ENCODE measurements around the gene ZNF451. TPM values are rescaled to one million over a fixed set of nuclear protein-coding genes. Genes with fewer than 3 reads are reported as not detected.

Gene ZNF451
- total RNA-seq, 1 donor = 65.1 TPM

DNA sequence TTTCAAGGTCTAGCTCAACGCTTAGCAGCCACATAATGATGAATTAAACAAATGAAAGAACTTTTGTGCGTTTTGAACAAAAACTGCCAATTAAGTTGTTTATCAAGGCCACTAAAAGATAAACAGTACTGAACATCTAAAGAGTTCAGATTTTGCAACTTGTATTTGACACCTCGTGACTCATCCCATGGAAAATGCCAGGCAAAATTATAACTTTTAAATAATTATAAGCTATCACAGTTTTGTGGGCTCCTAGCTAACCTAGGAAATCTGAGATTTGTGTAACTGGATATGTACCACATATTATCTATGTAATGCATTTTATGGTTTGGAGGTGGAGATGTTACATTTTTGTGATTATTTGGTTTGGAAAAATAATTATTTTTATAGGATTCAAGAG lies 72.5 kb downstream of the ZNF451 start:
- no peak overlapping the region for H3K4me2 ChIP-seq (ENCODE audit: insufficient read depth, low read length)
- DNase-seq (ENCODE audit: insufficient read length, low spot score, missing footprints) = no peak
- H3K79me2 ChIP-seq (ENCODE audit: insufficient read depth, low read length) = no peaks in the 10 kb centered on the region
- H3K4me3 ChIP-seq (ENCODE audit: insufficient read depth, low read length) = no peak overlapping the region
- H3K36me3 ChIP-seq (ENCODE audit: insufficient read depth, low read length) = peaks cover 30% of the 10 kb centered on the region
- H3K27ac ChIP-seq (ENCODE audit: low read depth, low read length) = no peak overlapping the region
- H3K9me3 ChIP-seq (ENCODE audit: low read depth, low read length) = no peaks in the 10 kb centered on the region
- TF ChIP-seq, protein P1, sequence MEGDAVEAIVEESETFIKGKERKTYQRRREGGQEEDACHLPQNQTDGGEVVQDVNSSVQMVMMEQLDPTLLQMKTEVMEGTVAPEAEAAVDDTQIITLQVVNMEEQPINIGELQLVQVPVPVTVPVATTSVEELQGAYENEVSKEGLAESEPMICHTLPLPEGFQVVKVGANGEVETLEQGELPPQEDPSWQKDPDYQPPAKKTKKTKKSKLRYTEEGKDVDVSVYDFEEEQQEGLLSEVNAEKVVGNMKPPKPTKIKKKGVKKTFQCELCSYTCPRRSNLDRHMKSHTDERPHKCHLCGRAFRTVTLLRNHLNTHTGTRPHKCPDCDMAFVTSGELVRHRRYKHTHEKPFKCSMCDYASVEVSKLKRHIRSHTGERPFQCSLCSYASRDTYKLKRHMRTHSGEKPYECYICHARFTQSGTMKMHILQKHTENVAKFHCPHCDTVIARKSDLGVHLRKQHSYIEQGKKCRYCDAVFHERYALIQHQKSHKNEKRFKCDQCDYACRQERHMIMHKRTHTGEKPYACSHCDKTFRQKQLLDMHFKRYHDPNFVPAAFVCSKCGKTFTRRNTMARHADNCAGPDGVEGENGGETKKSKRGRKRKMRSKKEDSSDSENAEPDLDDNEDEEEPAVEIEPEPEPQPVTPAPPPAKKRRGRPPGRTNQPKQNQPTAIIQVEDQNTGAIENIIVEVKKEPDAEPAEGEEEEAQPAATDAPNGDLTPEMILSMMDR (IDR thresholded peaks at IDR 0.05; ENCODE audit: extremely low read depth, low read depth, low read length) = no peak
- H3K27me3 ChIP-seq (ENCODE audit: insufficient read depth, low read length) = no peaks in the 10 kb centered on the region
- no peak overlapping the region for H2AFZ ChIP-seq (ENCODE audit: low read length)
- peaks cover 7% of the 10 kb centered on the region for H3K4me1 ChIP-seq (ENCODE audit: insufficient read depth, low read length)
- no peaks in the 10 kb centered on the region for H4K20me1 ChIP-seq (ENCODE audit: insufficient read depth, low read length)

DNA sequence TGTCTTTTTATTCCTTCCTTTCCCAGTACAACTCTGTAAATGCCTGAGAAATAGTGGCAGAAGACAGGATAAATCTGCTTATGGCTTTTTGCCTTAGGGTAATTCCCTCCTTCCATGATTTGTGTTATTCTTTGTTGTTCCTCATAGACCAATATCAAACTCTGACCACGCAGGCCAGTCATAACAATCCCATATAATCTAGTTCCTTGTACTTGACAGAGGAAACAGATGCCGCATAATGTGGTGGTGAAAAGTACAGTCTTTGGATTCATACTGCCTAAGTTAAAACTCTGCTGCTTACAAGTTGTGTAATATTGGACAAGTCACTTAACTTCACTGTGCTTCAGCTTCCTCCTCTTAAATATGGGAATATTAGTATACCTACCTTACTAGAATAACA lies 74.0 kb downstream of the ZNF451 start:
- Histone ChIP-seq H3K27me3 (ENCODE audit: insufficient read depth, low read length) (no peaks in the 10 kb centered on the region), H3K4me3 (ENCODE audit: insufficient read depth, low read length) (no peak overlapping the region), H2AFZ (ENCODE audit: low read length) (no peak overlapping the region), H4K20me1 (ENCODE audit: insufficient read depth, low read length) (no peaks in the 10 kb centered on the region), H3K9me3 (ENCODE audit: low read depth, low read length) (no peaks in the 10 kb centered on the region), H3K4me1 (ENCODE audit: insufficient read depth, low read length) (peaks cover 7% of the 10 kb centered on the region), H3K4me2 (ENCODE audit: insufficient read depth, low read length) (no peak overlapping the region), H3K79me2 (ENCODE audit: insufficient read depth, low read length) (no peaks in the 10 kb centered on the region), H3K36me3 (ENCODE audit: insufficient read depth, low read length) (peaks cover 40% of the 10 kb centered on the region), H3K27ac (ENCODE audit: low read depth, low read length) (no peak overlapping the region)
- TF ChIP-seq, protein P1 (IDR thresholded peaks at IDR 0.05; ENCODE audit: extremely low read depth, low read depth, low read length) = no peak
- DNase-seq (ENCODE audit: insufficient read length, low spot score, missing footprints) = no peak

DNA sequence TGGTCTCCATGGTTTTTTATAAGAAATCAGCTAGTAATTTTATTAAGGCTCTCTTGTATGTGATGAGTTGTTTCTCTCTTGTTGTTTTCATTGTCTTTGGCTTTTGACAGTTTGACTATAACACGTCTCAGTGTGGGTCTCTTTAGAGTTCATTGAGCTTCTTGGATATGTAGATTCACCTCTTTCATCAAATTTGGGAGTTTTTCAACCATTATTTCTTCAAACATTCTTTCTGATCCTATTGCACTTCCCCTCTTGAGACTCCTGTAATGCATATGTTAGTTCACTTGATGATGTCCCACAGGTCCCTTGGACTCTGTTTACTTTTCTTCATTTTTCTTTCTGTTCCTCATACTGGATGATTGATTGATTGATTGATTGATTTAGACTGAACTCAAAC lies 75.1 kb downstream of the ZNF451 start:
- TF ChIP-seq, protein P1 (IDR thresholded peaks at IDR 0.05; ENCODE audit: extremely low read depth, low read depth, low read length) = no peak
- Histone ChIP-seq H3K36me3 (ENCODE audit: insufficient read depth, low read length) (peaks cover 40% of the 10 kb centered on the region), H2AFZ (ENCODE audit: low read length) (no peak overlapping the region)

DNA sequence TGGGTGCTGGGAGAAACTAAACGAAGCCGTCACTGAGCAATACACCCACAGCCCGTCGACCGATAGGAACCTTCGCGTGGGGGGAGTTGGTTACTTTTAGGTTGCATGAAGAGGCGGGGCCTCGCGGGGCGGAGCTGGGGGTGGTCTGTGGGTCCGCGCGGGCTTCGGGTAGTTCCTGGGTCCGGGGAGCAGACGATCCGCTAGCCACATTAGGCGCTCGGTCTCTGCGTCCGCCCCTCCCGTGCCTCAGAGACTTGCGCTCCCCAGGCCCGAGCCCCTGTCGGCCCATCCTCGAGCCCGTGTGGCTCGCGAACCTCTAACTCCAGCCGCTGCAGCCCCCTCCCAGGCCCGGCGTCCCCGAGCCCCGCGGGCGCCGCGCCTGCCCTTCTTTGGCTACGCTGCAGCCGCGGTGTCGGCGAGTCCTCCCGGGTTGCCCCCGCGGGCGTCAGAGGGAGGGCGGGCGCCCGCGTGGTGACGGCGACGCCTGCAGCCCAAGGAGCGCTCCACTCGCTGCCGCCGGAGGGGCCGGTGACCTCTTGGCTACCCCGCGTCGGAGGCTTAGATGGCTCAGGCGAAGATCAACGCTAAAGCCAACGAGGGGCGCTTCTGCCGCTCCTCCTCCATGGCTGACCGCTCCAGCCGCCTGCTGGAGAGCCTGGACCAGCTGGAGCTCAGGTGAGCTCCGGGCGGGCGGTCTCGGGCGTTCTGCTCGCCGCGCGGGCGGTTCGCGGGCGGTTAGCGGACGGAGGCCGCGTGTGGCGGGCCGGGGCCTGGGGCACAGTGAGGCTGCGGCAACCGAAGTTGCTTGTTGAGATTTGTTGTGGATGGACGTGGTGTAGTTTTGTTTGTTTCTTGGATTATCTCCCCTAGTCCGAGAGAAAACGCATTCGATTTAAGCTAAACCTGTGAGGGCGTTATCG lies 82.4 kb downstream of the ZNF451 start, which contains the start of gene BAG2:
BAG2 (plus strand) TSS at position 191 of the 920 bp plus-strand sequence; CDS start at position 563, 372 bp downstream.
- H3K79me2 ChIP-seq (ENCODE audit: insufficient read depth, low read length) = peaks cover 54% of the 10 kb centered on the region
- H2AFZ ChIP-seq (ENCODE audit: low read length) = peak within 1 kb of the TSS; percentile 82
- H3K4me1 ChIP-seq (ENCODE audit: insufficient read depth, low read length) = peaks cover 27% of the 10 kb centered on the region
- peak within 1 kb of the TSS; percentile 93 for H3K4me2 ChIP-seq (ENCODE audit: insufficient read depth, low read length)
- TF ChIP-seq, protein P1 (IDR thresholded peaks at IDR 0.05; ENCODE audit: extremely low read depth, low read depth, low read length) = no peak
- peak; percentile 95 for DNase-seq (ENCODE audit: insufficient read length, low spot score, missing footprints)
- no peaks in the 10 kb centered on the region for H3K9me3 ChIP-seq (ENCODE audit: low read depth, low read length)
- H3K4me3 ChIP-seq (ENCODE audit: insufficient read depth, low read length) = peak within 1 kb of the TSS; percentile 89
- peaks cover 18% of the 10 kb centered on the region for H3K36me3 ChIP-seq (ENCODE audit: insufficient read depth, low read length)
- H3K27ac ChIP-seq (ENCODE audit: low read depth, low read length) = peak within 1 kb of the TSS; percentile 91
- peaks cover 13% of the 10 kb centered on the region for H4K20me1 ChIP-seq (ENCODE audit: insufficient read depth, low read length)
- H3K27me3 ChIP-seq (ENCODE audit: insufficient read depth, low read length) = no peaks in the 10 kb centered on the region

More for the DNA sequence above, 75.1 kb downstream of the ZNF451 start:
- no peaks in the 10 kb centered on the region for H3K27me3 ChIP-seq (ENCODE audit: insufficient read depth, low read length)
- H3K4me1 ChIP-seq (ENCODE audit: insufficient read depth, low read length) = peaks cover 7% of the 10 kb centered on the region
- no peak overlapping the region for H3K27ac ChIP-seq (ENCODE audit: low read depth, low read length)
- H3K4me3 ChIP-seq (ENCODE audit: insufficient read depth, low read length) = no peak overlapping the region
- H3K9me3 ChIP-seq (ENCODE audit: low read depth, low read length) = no peaks in the 10 kb centered on the region
- H3K79me2 ChIP-seq (ENCODE audit: insufficient read depth, low read length) = no peaks in the 10 kb centered on the region
- DNase-seq (ENCODE audit: insufficient read length, low spot score, missing footprints) = no peak
- no peaks in the 10 kb centered on the region for H4K20me1 ChIP-seq (ENCODE audit: insufficient read depth, low read length)
- H3K4me2 ChIP-seq (ENCODE audit: insufficient read depth, low read length) = no peak overlapping the region
